Measurements from ENCODE around the gene RTN1. TPM values are rescaled to one million over a fixed set of nuclear protein-coding genes. Genes with fewer than 3 reads are reported as not detected.

RTN1 gene
- total and polyA plus RNA-seq, 2 of the 8 experiments (the other 6 are each of a cell fraction or from before 2014, with no cell fraction given): 2.8 to 4.9 TPM

DNA sequence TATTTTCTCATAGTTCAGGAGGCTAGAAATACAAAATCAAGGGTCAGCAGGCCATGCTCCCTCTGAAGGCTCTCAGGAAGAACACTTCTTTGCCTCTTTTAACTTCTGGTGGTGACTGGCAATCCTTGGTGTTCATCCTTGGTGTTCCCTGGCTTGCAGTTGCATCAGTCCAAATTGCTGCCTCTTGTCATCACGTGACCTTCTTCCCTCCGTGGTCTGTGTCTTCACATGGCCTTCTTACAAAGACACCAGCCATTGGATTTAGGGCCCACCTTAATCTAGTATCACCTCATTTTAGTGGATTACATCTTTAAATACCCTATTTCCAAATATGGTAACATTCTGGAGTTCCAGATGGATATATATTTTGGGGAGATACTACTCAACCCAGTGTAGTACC lies 41.9 kb upstream of the RTN1 start (continued):
- TF ChIP-seq, protein P1, sequence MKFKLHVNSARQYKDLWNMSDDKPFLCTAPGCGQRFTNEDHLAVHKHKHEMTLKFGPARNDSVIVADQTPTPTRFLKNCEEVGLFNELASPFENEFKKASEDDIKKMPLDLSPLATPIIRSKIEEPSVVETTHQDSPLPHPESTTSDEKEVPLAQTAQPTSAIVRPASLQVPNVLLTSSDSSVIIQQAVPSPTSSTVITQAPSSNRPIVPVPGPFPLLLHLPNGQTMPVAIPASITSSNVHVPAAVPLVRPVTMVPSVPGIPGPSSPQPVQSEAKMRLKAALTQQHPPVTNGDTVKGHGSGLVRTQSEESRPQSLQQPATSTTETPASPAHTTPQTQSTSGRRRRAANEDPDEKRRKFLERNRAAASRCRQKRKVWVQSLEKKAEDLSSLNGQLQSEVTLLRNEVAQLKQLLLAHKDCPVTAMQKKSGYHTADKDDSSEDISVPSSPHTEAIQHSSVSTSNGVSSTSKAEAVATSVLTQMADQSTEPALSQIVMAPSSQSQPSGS (IDR thresholded peaks at IDR 0.05; ENCODE audit: low read length): no peak
- no peak for TF ChIP-seq CHD1 (IDR thresholded peaks at IDR 0.05; ENCODE audit: low read depth, low read length)

Data from H1 (cell line).